Astrocyte (in vitro differentiated cells and primary cell): Measurements from ENCODE around the gene UGT1A8.

Experiments
- EZH2 ChIP-seq: IDR thresholded peaks from 2 replicates; pipeline ENCODE4 v1.6.1; 2012; ENCODE audit warnings: mild to moderate bottlenecking, low read length, inconsistent platforms; ENCODE audit not compliant: insufficient read depth
- TF ChIP-seq, protein P1 (sequence below): IDR thresholded peaks from 2 replicates; pipeline ENCODE4 v1.5.1; 2011; ENCODE audit warnings: low read depth, mild to moderate bottlenecking, inconsistent platforms, low read length, moderate library complexity; ENCODE audit not compliant: insufficient read depth

- TF ChIP-seq, protein P1, sequence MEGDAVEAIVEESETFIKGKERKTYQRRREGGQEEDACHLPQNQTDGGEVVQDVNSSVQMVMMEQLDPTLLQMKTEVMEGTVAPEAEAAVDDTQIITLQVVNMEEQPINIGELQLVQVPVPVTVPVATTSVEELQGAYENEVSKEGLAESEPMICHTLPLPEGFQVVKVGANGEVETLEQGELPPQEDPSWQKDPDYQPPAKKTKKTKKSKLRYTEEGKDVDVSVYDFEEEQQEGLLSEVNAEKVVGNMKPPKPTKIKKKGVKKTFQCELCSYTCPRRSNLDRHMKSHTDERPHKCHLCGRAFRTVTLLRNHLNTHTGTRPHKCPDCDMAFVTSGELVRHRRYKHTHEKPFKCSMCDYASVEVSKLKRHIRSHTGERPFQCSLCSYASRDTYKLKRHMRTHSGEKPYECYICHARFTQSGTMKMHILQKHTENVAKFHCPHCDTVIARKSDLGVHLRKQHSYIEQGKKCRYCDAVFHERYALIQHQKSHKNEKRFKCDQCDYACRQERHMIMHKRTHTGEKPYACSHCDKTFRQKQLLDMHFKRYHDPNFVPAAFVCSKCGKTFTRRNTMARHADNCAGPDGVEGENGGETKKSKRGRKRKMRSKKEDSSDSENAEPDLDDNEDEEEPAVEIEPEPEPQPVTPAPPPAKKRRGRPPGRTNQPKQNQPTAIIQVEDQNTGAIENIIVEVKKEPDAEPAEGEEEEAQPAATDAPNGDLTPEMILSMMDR, result no peak
- TF ChIP-seq EZH2, result no peak
Measured at GRCh38 chr2:233674995-233675394, 57.6 kb downstream of the UGT1A8 start.
